Lower lobe of right lung (tissue), 2 donors: ENCODE measurements around the gene ANKRD13B. TPM values are rescaled to one million over a fixed set of nuclear protein-coding genes. Genes with fewer than 3 reads are reported as not detected.

Source experiments
- ATAC-seq, 2 donors: fragments of 200-7000 bp; cut with Tn5 transposase; one replicate each; pipeline ENCODE4 v1.9.1; 2020 to 2022; ENCODE audit warnings: mild to moderate bottlenecking in 2 of 2, moderate library complexity in 2 of 2
- DNase-seq: peaks from one replicate; pipeline ENCODE4 v3.0.0-alpha.2; 2020
- H3K27ac ChIP-seq: fragments of 200-600 bp; one replicate; pipeline ENCODE4 v1.8.0; 2022
- H3K27me3 ChIP-seq: fragments of 200-600 bp; one replicate; pipeline ENCODE4 v1.8.0; 2022; ENCODE audit warnings: low read depth
- H3K36me3 ChIP-seq: fragments of 200-600 bp; one replicate; pipeline ENCODE4 v1.8.0; 2022; ENCODE audit warnings: mild to moderate bottlenecking
- H3K4me1 ChIP-seq: fragments of 200-600 bp; one replicate; pipeline ENCODE4 v1.8.0; 2022
- H3K4me3 ChIP-seq: fragments of 200-600 bp; one replicate; pipeline ENCODE4 v1.8.0; 2022; ENCODE audit warnings: mild to moderate bottlenecking
- H3K9me3 ChIP-seq: fragments of 200-600 bp; one replicate; pipeline ENCODE4 v1.8.0; 2022
- CTCF ChIP-seq: fragments of 200-600 bp; IDR thresholded peaks from one replicate; pipeline ENCODE4 v1.8.0; 2022; ENCODE audit warnings: antibody characterized with exemption, mild to moderate bottlenecking
- intact Hi-C: fragments of 100-400 bp; cut with DNase I; formaldehyde crosslinking; loops from one replicate; pipeline ENCODE4 v1.11.0; 2022
- total RNA-seq: library from RNA; stranded (reverse); fragmentation: NEBNext Ultra II Directional; extraction: Animal tissue kit (Norgen Biotek cat#: 25700); gene quantifications from one replicate; pipeline ENCODE4 v1.2.1, GENCODE V29; 2021
- donor health status: DM: no; HTN: yes; CAD: no; lungs with severe emphysema.

The ANKRD13B gene
- total RNA-seq, 1 donor from 2014 or later = 6.6 TPM

GRCh38 chr17:29628644-29629043 is 35.7 kb downstream of the ANKRD13B start:
- TF ChIP-seq CTCF = no peak
- Histone ChIP-seq H3K27me3 (no peaks in the 10 kb centered on the region), H3K36me3 (peaks cover 56% of the 10 kb centered on the region), H3K9me3 (no peaks in the 10 kb centered on the region), H3K4me3 (no peak overlapping the region), H3K27ac (no peak overlapping the region), H3K4me1 (peaks cover 3% of the 10 kb centered on the region)
- DNase-seq (no peak), ATAC-seq (no peak)
- intact Hi-C loops = no loop called here

GRCh38 chr17:29629839-29630238 is 36.9 kb downstream of the ANKRD13B start:
- intact Hi-C loops = no loop called here
- Histone ChIP-seq H3K27ac (no peak overlapping the region), H3K4me1 (peaks cover 3% of the 10 kb centered on the region), H3K9me3 (no peaks in the 10 kb centered on the region), H3K27me3 (no peaks in the 10 kb centered on the region), H3K4me3 (no peak overlapping the region), H3K36me3 (peaks cover 68% of the 10 kb centered on the region)
- no peak for TF ChIP-seq CTCF
- no peak for DNase-seq
- ATAC-seq = no peak

- no peak for TF ChIP-seq CTCF
- Histone ChIP-seq H3K9me3 (no peaks in the 10 kb centered on the region), H3K27ac (no peak overlapping the region), H3K27me3 (no peaks in the 10 kb centered on the region), H3K4me1 (peaks cover 3% of the 10 kb centered on the region), H3K4me3 (no peak overlapping the region), H3K36me3 (peaks cover 77% of the 10 kb centered on the region)
- ATAC-seq = no peak
- no peak for DNase-seq
- intact Hi-C loops = no loop called here
Observed at GRCh38 chr17:29630630-29631193, 37.8 kb downstream of the ANKRD13B start.

- ATAC-seq = no peak
- intact Hi-C loops = no loop called here
- no peaks in the 10 kb centered on the region for H3K9me3 ChIP-seq
- no peak for DNase-seq
- H3K36me3 ChIP-seq = peaks cover 87% of the 10 kb centered on the region
- peaks cover 5% of the 10 kb centered on the region for H3K4me1 ChIP-seq
- no peak overlapping the region for H3K27ac ChIP-seq
- TF ChIP-seq CTCF = no peak
- no peak overlapping the region for H3K4me3 ChIP-seq
- H3K27me3 ChIP-seq = no peaks in the 10 kb centered on the region
Observed at GRCh38 chr17:29633886-29634285, 41.0 kb downstream of the ANKRD13B start.

- intact Hi-C loops = no loop called here
- ATAC-seq (no peak), DNase-seq (no peak)
- TF ChIP-seq CTCF = no peak
- Histone ChIP-seq H3K4me1 (peaks cover 65% of the 10 kb centered on the region), H3K27ac (peak overlapping the region; percentile 48), H3K27me3 (no peaks in the 10 kb centered on the region), H3K9me3 (no peaks in the 10 kb centered on the region), H3K36me3 (peaks cover 27% of the 10 kb centered on the region), H3K4me3 (no peak overlapping the region)
Observed at GRCh38 chr17:29640413-29640812, 47.5 kb downstream of the ANKRD13B start.
